ENCODE measurements around the gene ZNF791.
"Not testable (repeated sequence)": the region's sequence is repeated elsewhere in the genome, so short reads cannot be mapped to it uniquely, and the experiment has no call there.

Gene ZNF791

GRCh38 chr19:12670159-12670928, 59.6 kb downstream of the ZNF791 start:
- Histone ChIP-seq H3K9me3 (no peaks in the 10 kb centered on the region), H3K27me3 (no peaks in the 10 kb centered on the region), H3K36me3 (peaks cover 36% of the 10 kb centered on the region), H3K4me3 (ENCODE audit: low read depth, low read length) (peak overlapping the region; percentile 81), H3K4me1 (no peaks in the 10 kb centered on the region)
- no peak for TF ChIP-seq CTCF (IDR thresholded peaks at IDR 0.05; ENCODE audit: low read depth, low read length)
- DNase-seq: no peak

DNA sequence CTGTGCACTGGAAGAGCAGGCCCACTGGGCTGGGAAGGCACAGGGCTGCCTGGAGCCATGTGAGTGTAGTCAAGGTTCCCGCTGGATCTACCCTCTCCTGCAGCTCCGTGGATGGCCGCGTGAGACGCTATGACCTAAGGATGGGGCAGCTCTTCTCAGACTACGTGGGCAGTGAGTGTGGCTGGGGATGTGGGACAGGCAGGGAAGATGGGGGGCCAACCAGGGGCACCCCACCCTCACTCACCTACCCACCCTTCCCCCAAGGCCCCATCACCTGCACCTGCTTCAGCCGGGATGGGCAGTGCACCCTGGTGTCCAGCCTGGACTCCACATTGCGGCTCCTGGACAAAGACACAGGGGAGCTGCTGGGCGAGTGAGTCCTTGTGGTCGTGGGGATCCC, 62.0 kb downstream of the ZNF791 start:
- H3K27me3 ChIP-seq: no peaks in the 10 kb centered on the region
- no peaks in the 10 kb centered on the region for H3K4me1 ChIP-seq
- H3K9me3 ChIP-seq: no peaks in the 10 kb centered on the region
- peaks cover 58% of the 10 kb centered on the region for H3K36me3 ChIP-seq
- no peak for TF ChIP-seq CTCF (IDR thresholded peaks at IDR 0.05; ENCODE audit: low read depth, low read length)
- H3K4me3 ChIP-seq (ENCODE audit: low read depth, low read length): no peak overlapping the region
- no peak for DNase-seq

DNA sequence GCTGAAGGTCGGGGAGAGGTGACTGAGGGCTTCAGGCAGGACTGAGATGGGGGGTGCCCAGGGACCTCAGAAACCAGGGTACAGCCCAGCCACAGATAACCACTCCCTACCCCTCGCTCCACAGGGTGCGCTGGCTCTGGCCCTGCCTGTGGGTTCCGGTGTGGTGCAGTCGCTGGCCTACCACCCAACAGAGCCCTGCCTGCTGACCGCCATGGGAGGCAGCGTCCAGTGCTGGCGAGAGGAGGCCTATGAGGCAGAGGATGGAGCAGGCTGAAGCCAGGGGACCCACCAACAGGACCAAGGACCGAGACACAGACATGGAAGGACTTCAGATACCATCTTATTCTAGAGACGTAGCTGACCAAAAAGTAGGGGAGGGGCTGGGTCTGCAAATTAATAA, 64.7 kb downstream of the ZNF791 start:
- Histone ChIP-seq H3K9me3 (no peaks in the 10 kb centered on the region), H3K27me3 (no peaks in the 10 kb centered on the region), H3K4me1 (no peaks in the 10 kb centered on the region), H3K4me3 (ENCODE audit: low read depth, low read length) (no peak overlapping the region), H3K36me3 (peaks cover 69% of the 10 kb centered on the region)
- no peak for TF ChIP-seq CTCF (IDR thresholded peaks at IDR 0.05; ENCODE audit: low read depth, low read length)
- DNase-seq: no peak

DNA sequence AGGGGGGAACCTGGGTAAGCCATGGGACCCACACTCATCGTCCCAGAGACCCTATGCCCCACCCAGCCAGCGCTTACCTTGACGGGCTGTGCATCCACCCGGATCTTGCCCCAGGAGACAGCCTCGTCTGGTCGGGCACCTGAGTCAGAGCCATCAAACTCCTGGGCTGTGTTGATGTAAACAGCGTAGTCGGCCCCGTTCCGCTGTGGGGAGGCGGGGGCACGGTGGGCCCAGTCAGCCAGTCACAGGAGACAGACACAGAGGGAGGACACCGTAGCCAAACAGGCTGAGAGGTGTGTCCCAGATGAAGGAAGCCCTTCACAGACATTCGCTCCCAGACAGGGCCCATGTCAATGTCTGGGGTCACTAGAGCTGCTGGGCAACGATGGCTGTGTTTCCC, 65.2 kb downstream of the ZNF791 start:
- no peaks in the 10 kb centered on the region for H3K4me1 ChIP-seq
- TF ChIP-seq CTCF (IDR thresholded peaks at IDR 0.05; ENCODE audit: low read depth, low read length): no peak
- H3K36me3 ChIP-seq: peaks cover 69% of the 10 kb centered on the region
- no peaks in the 10 kb centered on the region for H3K27me3 ChIP-seq
- no peak for DNase-seq
- no peaks in the 10 kb centered on the region for H3K9me3 ChIP-seq
- no peak overlapping the region for H3K4me3 ChIP-seq (ENCODE audit: low read depth, low read length)

GRCh38 chr19:12676384-12676792, 65.7 kb downstream of the ZNF791 start:
- peak; percentile 94 for TF ChIP-seq CTCF (IDR thresholded peaks at IDR 0.05; ENCODE audit: low read depth, low read length)
- no peaks in the 10 kb centered on the region for H3K9me3 ChIP-seq
- H3K4me3 ChIP-seq (ENCODE audit: low read depth, low read length): no peak overlapping the region
- H3K36me3 ChIP-seq: peaks cover 69% of the 10 kb centered on the region
- peak; percentile 92 for DNase-seq
- no peaks in the 10 kb centered on the region for H3K27me3 ChIP-seq
- no peaks in the 10 kb centered on the region for H3K4me1 ChIP-seq

- H3K36me3 ChIP-seq: peaks cover 65% of the 10 kb centered on the region
Observed at GRCh38 chr19:12676928-12677327, 66.2 kb downstream of the ZNF791 start.

DNA sequence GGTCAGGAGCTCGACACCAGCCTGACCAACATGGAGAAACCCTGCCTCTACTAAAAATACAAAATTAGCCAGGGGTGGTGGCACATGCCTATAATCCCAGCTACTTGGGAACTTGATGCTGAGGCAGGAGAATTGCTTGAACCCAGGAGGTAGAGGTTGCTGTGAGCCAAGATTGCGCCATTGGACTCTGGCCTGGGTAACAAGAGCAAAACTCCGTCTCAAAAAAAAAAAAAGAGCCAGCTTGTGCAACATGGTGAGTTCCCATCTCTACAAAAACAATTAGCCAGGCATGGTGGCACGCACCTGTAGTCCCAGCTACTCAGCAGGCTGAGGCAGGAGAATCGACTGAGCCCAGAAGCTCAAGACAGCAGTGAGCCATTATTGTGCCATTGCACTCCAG, 67.3 kb downstream of the ZNF791 start:
- H3K27me3 ChIP-seq; H3K4me3 ChIP-seq (ENCODE audit: low read depth, low read length); H3K4me1 ChIP-seq; H3K9me3 ChIP-seq; DNase-seq: not testable (repeated sequence)
- peaks cover 57% of the 10 kb centered on the region for H3K36me3 ChIP-seq

More at GRCh38 chr19:12676928-12677327, 66.2 kb downstream of the ZNF791 start:
- Histone ChIP-seq H3K9me3 (no peaks in the 10 kb centered on the region), H3K27me3 (no peaks in the 10 kb centered on the region), H3K4me3 (ENCODE audit: low read depth, low read length) (no peak overlapping the region), H3K4me1 (no peaks in the 10 kb centered on the region)
- TF ChIP-seq CTCF (IDR thresholded peaks at IDR 0.05; ENCODE audit: low read depth, low read length): no peak
- DNase-seq: no peak
